Stimulated activated CD4-positive, alpha-beta T cell treated with anti-CD3 and anti-CD28 coated beads, Interleukin-2, amount 100 ng/mL, for 48 hours (primary cell): ENCODE results near the gene BACH1.

ENCODE experiments used
- DNase-seq, 2 donors: peaks; one replicate each; pipeline ENCODE4 v3.0.0-alpha.2; 2020

Gene BACH1

GRCh38 chr21:29316029-29316742 is 17.5 kb downstream of the BACH1 start:
- no peak for DNase-seq

DNA sequence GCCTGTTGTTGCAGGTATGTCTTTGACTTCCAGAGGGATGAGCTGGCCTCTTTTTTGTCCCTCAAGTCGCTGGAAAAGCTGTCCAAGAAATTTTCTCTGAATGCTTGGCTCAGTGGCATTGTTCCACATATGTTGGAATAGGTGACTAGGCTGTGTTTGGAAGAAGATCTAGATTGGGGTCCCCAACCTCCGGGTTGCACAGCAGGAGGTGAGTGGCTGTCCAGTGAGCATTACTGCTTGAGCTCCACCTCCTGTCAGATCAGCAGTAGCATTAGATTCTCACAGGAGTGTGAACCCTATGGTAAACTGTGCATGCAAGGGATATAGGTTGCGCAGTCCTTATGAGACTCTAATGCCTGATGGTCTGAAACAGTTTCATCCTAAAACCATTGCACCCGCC is 18.1 kb downstream of the BACH1 start:
- no peak for DNase-seq

GRCh38 chr21:29318354-29318753 is 19.6 kb downstream of the BACH1 start:
- DNase-seq: no peak

GRCh38 chr21:29320031-29320430 is 21.3 kb downstream of the BACH1 start:
- no peak for DNase-seq

- DNase-seq: no peak
Measured at GRCh38 chr21:29321217-29321616, 22.5 kb downstream of the BACH1 start.

DNA sequence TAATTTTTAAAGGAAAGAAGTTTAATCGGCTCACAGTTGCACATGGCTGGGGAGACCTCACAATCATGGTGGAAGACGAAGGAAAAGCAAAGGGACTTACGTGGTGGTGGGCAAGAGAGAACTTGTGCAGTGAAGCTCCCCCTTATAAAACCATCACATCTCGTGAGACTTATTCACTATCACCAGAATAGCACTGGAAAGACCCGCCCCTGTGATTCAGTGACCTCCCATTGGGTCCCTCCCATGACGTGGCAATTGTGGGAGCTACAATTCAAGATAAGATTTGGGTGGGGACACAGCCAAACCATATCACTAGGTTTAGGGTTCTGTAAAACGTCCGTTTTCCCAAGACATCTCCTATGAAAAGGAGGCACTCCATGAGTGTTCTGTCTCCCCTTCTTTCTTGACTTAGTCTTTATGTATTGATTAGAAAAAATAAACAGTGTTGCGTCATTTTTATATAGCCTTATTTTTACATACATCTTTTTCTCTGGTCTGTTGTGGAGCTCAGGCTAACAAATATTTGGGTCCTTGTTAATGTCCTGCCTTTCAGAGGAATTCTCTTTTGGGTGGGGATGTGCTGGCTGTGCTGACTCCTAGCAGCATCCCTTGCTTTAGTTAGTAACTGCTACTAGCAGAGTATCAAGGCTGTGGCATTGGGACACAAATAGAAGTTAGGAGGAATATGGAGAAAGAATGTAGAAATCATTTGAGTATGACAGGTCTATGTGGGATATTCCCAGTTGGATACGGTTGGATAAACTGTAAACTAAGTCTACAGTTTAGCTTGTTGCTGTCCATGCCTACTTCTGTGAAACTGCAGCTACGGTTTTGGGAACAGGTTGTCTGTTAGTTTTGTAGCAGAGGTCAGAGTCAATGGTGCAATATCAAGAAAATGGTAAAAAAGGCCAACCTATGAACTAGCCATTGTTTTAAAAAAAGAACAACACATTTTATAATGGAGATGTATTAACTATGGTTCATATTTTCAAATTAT is 23.5 kb downstream of the BACH1 start:
- DNase-seq: no peak

- no peak for DNase-seq
Measured at GRCh38 chr21:29323189-29323588, 24.5 kb downstream of the BACH1 start.

GRCh38 chr21:29326914-29327554 is 28.3 kb downstream of the BACH1 start:
- no peak for DNase-seq

- DNase-seq: no peak
Measured at GRCh38 chr21:29329406-29329805, 30.7 kb downstream of the BACH1 start.

DNA sequence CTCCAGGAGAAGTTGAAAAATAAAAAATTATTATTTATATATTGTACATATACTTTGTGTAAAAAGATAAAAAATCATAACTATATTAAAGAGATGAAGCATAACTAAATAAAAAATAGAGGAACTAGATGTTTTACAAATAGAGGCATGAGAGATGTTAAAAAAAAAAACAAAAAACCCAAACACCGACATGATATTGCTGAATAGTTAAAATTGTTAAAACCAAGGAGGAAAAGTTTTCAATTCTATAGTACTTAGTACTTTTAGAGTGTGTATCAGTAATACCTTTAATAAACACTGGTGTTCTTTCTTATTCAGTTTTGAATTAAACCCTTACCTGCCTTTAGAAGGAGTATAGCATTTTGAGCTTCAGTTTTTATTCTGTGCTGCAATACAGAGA is 32.1 kb downstream of the BACH1 start:
- no peak for DNase-seq

- DNase-seq: no peak
Measured at GRCh38 chr21:29332461-29333362, 34.0 kb downstream of the BACH1 start.

GRCh38 chr21:29333406-29333805 is 34.7 kb downstream of the BACH1 start:
- DNase-seq: no peak

DNA sequence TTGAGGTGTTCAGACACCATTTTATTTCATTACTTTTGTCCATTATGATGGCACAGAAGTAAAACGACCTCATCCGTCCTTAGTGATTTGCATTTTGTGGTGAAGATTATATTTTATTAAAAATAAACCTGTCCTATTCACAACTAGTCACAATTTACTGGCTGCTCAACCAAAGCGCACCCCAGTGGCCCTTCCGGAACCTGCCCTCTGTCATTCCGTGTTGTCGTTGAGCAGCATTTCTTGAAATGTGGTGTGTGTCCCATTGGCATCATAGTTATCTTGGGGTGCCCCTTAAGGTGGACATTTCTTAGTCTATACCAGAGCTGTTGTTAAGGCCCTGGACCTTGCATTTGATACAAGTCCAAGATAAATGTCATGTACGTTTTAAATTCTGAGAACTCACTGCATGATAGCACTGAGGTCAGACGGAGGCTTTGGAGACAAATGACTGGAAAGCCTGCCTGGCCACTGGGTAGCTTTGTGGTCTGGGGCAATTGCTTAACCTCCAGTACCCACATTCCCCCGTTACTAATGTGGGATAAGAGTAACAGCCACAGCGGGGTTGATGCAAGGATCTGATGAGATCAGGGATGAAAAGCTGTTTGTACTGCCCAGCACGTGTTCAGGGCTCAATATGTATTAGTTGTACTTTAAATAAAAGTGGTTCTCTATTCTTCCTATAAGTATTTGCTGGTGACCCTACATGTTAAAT is 36.2 kb downstream of the BACH1 start:
- no peak for DNase-seq

- DNase-seq: no peak
Measured at GRCh38 chr21:29335720-29336119, 37.0 kb downstream of the BACH1 start.

- DNase-seq: no peak
Measured at GRCh38 chr21:29338256-29338655, 39.5 kb downstream of the BACH1 start.

DNA sequence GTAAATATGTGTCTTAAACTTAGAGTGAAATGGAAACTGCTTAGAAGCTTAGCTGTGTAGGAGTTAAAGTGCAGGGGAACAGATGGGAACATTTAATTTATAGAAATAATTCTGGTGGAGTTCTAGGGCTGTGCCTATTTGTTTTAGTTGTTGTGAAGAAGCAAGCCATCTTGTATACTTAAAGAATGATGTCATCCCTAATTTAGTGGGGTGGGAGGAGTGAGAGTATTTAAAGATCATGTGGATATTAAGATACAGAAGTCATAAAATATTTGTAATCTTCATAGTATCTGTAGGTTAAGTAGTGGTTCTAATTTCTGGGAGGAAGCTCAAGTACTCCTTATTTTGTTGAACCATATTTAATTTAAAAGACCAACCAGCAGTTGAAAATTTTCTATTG is 41.5 kb downstream of the BACH1 start:
- DNase-seq: no peak

DNA sequence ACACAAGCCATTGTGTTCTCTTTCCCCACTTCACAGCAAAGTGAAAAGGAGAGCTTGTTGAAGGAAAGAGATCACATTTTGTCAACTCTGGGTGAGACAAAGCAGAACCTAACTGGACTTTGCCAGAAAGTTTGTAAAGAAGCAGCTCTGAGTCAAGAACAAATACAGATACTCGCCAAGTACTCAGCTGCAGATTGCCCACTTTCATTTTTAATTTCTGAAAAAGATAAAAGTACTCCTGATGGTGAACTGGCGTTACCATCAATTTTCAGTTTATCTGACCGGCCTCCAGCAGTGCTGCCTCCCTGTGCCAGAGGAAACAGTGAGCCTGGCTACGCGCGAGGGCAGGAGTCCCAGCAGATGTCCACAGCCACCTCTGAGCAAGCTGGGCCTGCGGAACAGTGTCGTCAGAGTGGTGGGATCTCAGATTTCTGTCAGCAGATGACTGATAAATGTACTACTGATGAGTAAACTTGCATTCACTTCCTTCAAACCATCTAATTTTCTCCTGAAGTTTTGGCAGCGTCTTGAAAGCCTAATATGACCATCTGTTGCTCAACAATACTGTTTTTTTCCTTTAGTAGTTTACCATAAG is 43.7 kb downstream of the BACH1 start:
- peak; percentile 53 to 55 for DNase-seq

- no peak for DNase-seq
Measured at GRCh38 chr21:29343519-29343918, 44.8 kb downstream of the BACH1 start.

GRCh38 chr21:29346281-29346680 is 47.6 kb downstream of the BACH1 start:
- DNase-seq: no peak

GRCh38 chr21:29346771-29347170 is 48.0 kb downstream of the BACH1 start:
- DNase-seq: no peak

DNA sequence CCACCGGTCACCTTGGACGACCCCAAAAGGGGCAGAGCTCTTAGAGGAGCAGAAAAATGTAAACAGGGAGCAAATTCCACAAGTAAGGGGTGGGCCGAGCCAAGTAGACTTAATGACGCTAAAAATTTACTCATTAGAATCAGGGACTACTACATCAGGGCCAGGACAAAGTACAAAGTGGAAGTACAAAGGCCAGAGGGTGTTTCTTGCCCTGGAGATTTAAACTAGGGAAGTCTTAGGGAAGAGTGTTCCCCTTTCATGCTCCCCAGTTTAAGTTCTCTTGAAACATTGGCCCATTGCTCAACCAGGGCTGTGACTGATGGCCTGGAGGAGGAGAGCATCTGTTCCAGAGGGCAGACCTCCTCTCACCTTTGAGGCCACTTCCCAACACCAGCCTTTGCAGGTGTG is 48.6 kb downstream of the BACH1 start:
- no peak for DNase-seq
